NCI-H2107 (cell line): ENCODE data around the gene NUDT8.
"Not testable (repeated sequence)": the region's sequence is repeated elsewhere in the genome, so short reads cannot be mapped to it uniquely, and the experiment has no call there.

ENCODE experiments used
- DNase-seq: peaks from one replicate; lab custom pipeline; 2025; lab: John Stamatoyannopoulos, UW

NUDT8 gene

GRCh38 chr11:67627812-67628624, 1.7 kb downstream of the NUDT8 start:
- no peak for DNase-seq

- no peak for DNase-seq
Observed at GRCh38 chr11:67627441-67627811, 2.3 kb downstream of the NUDT8 start.

GRCh38 chr11:67626970-67627369, 2.8 kb downstream of the NUDT8 start:
- DNase-seq, result no peak

GRCh38 chr11:67626131-67626833, 3.5 kb downstream of the NUDT8 start:
- DNase-seq, result not testable (repeated sequence)

- DNase-seq, result not testable (repeated sequence)
Observed at GRCh38 chr11:67623795-67624194, 5.9 kb downstream of the NUDT8 start.

GRCh38 chr11:67622905-67623304, 6.8 kb downstream of the NUDT8 start:
- DNase-seq, result not testable (repeated sequence)

GRCh38 chr11:67621928-67622327, 7.8 kb downstream of the NUDT8 start:
- not testable (repeated sequence) for DNase-seq

GRCh38 chr11:67620621-67621020, 9.1 kb downstream of the NUDT8 start:
- not testable (repeated sequence) for DNase-seq

- not testable (repeated sequence) for DNase-seq
Observed at GRCh38 chr11:67619683-67620618, 9.8 kb downstream of the NUDT8 start.

- not testable (repeated sequence) for DNase-seq
Observed at GRCh38 chr11:67618901-67619659, 10.7 kb downstream of the NUDT8 start.

GRCh38 chr11:67617243-67617953, 12.3 kb downstream of the NUDT8 start:
- no peak for DNase-seq

GRCh38 chr11:67616431-67617242, 13.1 kb downstream of the NUDT8 start:
- no peak for DNase-seq

- DNase-seq, result no peak
Observed at GRCh38 chr11:67615728-67616430, 13.9 kb downstream of the NUDT8 start.

GRCh38 chr11:67614730-67615714, 14.7 kb downstream of the NUDT8 start:
- DNase-seq, result no peak

GRCh38 chr11:67613960-67614715, 15.6 kb downstream of the NUDT8 start:
- DNase-seq, result no peak

- DNase-seq, result no peak
Observed at GRCh38 chr11:67613313-67613959, 16.3 kb downstream of the NUDT8 start.

GRCh38 chr11:67612751-67613150, 17.0 kb downstream of the NUDT8 start:
- no peak for DNase-seq
